HepG2 (cell line): ENCODE results near the gene GPR89A. TPM values are rescaled to one million over a fixed set of nuclear protein-coding genes. Genes with fewer than 3 reads are reported as not detected.

Experiments used
- ATAC-seq: fragments of 200-7000 bp; cut with Tn5 transposase; 3 replicates; pipeline ENCODE4 v1.9.1; 2020; ENCODE audit warnings: mild to moderate bottlenecking, moderate library complexity
- BruUV-seq: library from RNA; stranded (reverse); fragments of 400-500 nt; replicated peaks from 2 replicates; lab custom pipeline; 2021; lab: Mats Ljungman, UMichigan
- CTCF ChIA-PET: fragments of 300-600 bp; formaldehyde crosslinking; extraction: SDS; loops from one replicate; lab custom pipeline; 2021; ENCODE audit warnings: low total read pairs, inconsistent platforms, low intra/inter-chr PET ratio; lab: Yijun Ruan, JAX
- POLR2A ChIA-PET: fragments of 350-600 bp; sonication (Branson Sonifier 250); formaldehyde crosslinking; loops from one replicate; lab custom pipeline; 2020; ENCODE audit warnings: antibody characterized with exemption, inconsistent platforms; lab: Yijun Ruan, JAX
- DNase-seq: peaks from one replicate; pipeline ENCODE4 v3.0.0-alpha.2; 2015; ENCODE audit warnings: low spot score
- FAIRE-seq: peaks from 3 replicates; lab custom pipeline; 2011; peaks lifted over from hg19 to GRCh38; lab: Jason Lieb, UNC
- H2AFZ ChIP-seq: one replicate; pipeline ENCODE4 v1.6.1; 2011; ENCODE audit warnings: low read length, inconsistent platforms
- H3K27ac ChIP-seq: fragments of 300-600 bp; 3 replicates; pipeline ENCODE4 v1.8.0; 2011; ENCODE audit warnings: mixed run types, mild to moderate bottlenecking, mixed read lengths, low read length, inconsistent platforms; ENCODE audit not compliant: insufficient read depth; ENCODE audit errors: extremely low read length
- H3K27me3 ChIP-seq, 2 experiments: fragments of 200-600 bp in 1 of 2; 2 replicates in 1 of 2; 3 replicates in 1 of 2; pipeline versions ENCODE4 v1.6.0 to v1.8.0; 2011; ENCODE audit warnings: low read length in 2 of 2, mild to moderate bottlenecking in 2 of 2, moderate library complexity in 2 of 2, inconsistent platforms in 1 of 2; ENCODE audit not compliant: insufficient read depth in 2 of 2, control insufficient read depth in 1 of 2
- H3K36me3 ChIP-seq, 2 experiments: fragments of 200-600 bp in 1 of 2; replicated peaks in 1 of 2; 2 replicates in 1 of 2; 3 replicates in 1 of 2; pipeline versions ENCODE4 v1.5.1 to v1.8.0; 2011; ENCODE audit warnings: low read length in 2 of 2, inconsistent platforms in 1 of 2; ENCODE audit not compliant: insufficient read depth in 2 of 2, control insufficient read depth in 1 of 2
- H3K4me1 ChIP-seq: 2 replicates; pipeline ENCODE4 v1.5.1; 2012; ENCODE audit warnings: low read length, inconsistent platforms; ENCODE audit not compliant: insufficient read depth
- H3K4me2 ChIP-seq: 2 replicates; pipeline ENCODE4 v1.6.0; 2011; ENCODE audit warnings: low read depth, low read length, inconsistent platforms
- H3K4me3 ChIP-seq, 3 experiments: fragments of 200-600 bp in 1 of 3; sonication (generic), shearing (Covaris generic) in 1 of 3; replicated peaks in 1 of 3; 2 replicates each; pipeline ENCODE4 v1.5.1; 2011 to 2016; ENCODE audit warnings: low read length in 3 of 3, inconsistent platforms in 2 of 3, low read depth in 2 of 3, mild to moderate bottlenecking in 2 of 3, control low read depth in 1 of 3, mixed read lengths in 1 of 3; ENCODE audit not compliant: insufficient read depth in 1 of 3
- H3K79me2 ChIP-seq: one replicate; pipeline ENCODE4 v1.6.1; 2011; ENCODE audit warnings: low read length, inconsistent platforms; ENCODE audit not compliant: insufficient read depth
- H3K9ac ChIP-seq: 2 replicates; pipeline ENCODE4 v1.6.0; 2011; ENCODE audit warnings: mild to moderate bottlenecking, low read depth, low read length, inconsistent platforms; ENCODE audit not compliant: insufficient read depth
- H3K9me3 ChIP-seq: 2 replicates; pipeline ENCODE4 v1.5.1; 2012; ENCODE audit warnings: mild to moderate bottlenecking, low read length
- H4K20me1 ChIP-seq: 2 replicates; pipeline ENCODE4 v1.6.0; 2011; ENCODE audit warnings: inconsistent platforms, mild to moderate bottlenecking, low read length, moderate library complexity; ENCODE audit not compliant: insufficient read depth
- CCDC6 ChIP-seq: sonication (generic); formaldehyde crosslinking; IDR thresholded peaks from 2 replicates; pipeline ENCODE4 v1.8.1; 2022; ENCODE audit warnings: mild to moderate bottlenecking, missing genetic modification reagents, moderate library complexity
- GABPA ChIP-seq, 2 experiments: IDR thresholded peaks; 2 replicates each; pipeline ENCODE4 v1.6.1; 2011 to 2016; ENCODE audit warnings: low read depth in 2 of 2, low read length in 1 of 2, missing biosample characterization in 1 of 2, missing genetic modification characterization in 1 of 2
- KLF9 ChIP-seq: IDR thresholded peaks from 2 replicates; pipeline ENCODE4 v1.6.1; 2016; ENCODE audit warnings: low read depth
- POGZ ChIP-seq: sonication (generic); formaldehyde crosslinking; IDR thresholded peaks from 2 replicates; pipeline ENCODE4 v1.4.0; 2020; ENCODE audit warnings: mild to moderate bottlenecking, missing genetic modification reagents
- SNRNP70 ChIP-seq: fragments of 200-400 bp; formaldehyde crosslinking; IDR thresholded peaks from 2 replicates; pipeline ENCODE4 v1.6.1; 2017; ENCODE audit warnings: mild to moderate bottlenecking, low read depth, low read length, moderate library complexity
- ZNF124 ChIP-seq: sonication (generic); formaldehyde crosslinking; IDR thresholded peaks from 2 replicates; pipeline ENCODE4 v1.4.0; 2020; ENCODE audit warnings: missing genetic modification reagents
- ZNF407 ChIP-seq: sonication (generic); formaldehyde crosslinking; IDR thresholded peaks from one replicate; pipeline ENCODE4 v1.5.1; 2020; ENCODE audit warnings: mild to moderate bottlenecking, missing genetic modification reagents; ENCODE audit errors: not compliant biosample characterization
- WGBS: methylation state at CpG from one replicate; pipeline ENCODE4 v1.1.6; 2017; ENCODE audit warnings: low lambda C conversion rate; 5-methylcytosine and 5-hydroxymethylcytosine counted together
- in situ Hi-C: cut with HindIII; loops from 2 replicates; pipeline ENCODE4 v1.10.0; 2017; ENCODE audit warnings: low pct_unique_long_range_greater_than_20kb; ENCODE audit not compliant: extremely low pct_ligation_motif_present
- intact Hi-C: fragments of 100-400 bp; cut with micrococcal nuclease; formaldehyde crosslinking; loops from one replicate; pipeline ENCODE4 v1.10.0; 2022; ENCODE audit not compliant: unreplicated experiment
- polyA plus RNA-seq, 8 experiments: library from polyadenylated mRNA; depleted of rRNA in 3 of 8; stranded (reverse) in 7 of 8; unstranded in 1 of 8; fragments of >200 nt; fragmentation: Illumina TruSeq in 4 of 8; extraction: Trizol in 4 of 8; gene quantifications; 2 replicates each; pipeline versions ENCODE4 v1.2.1 to v1.2.3, GENCODE V29; 2011 to 2016; ENCODE audit warnings: low read depth in 4 of 8, missing spikeins in 1 of 8, mixed read lengths in 1 of 8; ENCODE audit not compliant: insufficient read depth in 1 of 8
- total RNA-seq, 5 experiments: library from RNA; depleted of rRNA; stranded (reverse); fragments of >200 nt; fragmentation: Illumina TruSeq; extraction: Trizol; gene quantifications; 2 replicates each; pipeline ENCODE4 v1.2.3, GENCODE V29; 2016; ENCODE audit warnings: low read depth in 1 of 5

GPR89A gene
- total and polyA plus RNA-seq, 2 of the 13 experiments (the other 11 are each of a cell fraction or from before 2014, with no cell fraction given): 23.4 to 32.6 TPM

GRCh38 chr1:145696630-145696960 is 88.8 kb downstream of the GPR89A start:
- TF ChIP-seq CCDC6 (CRISPR knock-in tag) (no peak), GABPA (IDR thresholded peaks at IDR 0.05; ENCODE audit: low read depth, low read length) (no peak), GABPA (CRISPR knock-in tag; IDR thresholded peaks at IDR 0.05; ENCODE audit: low read depth) (no peak), ZNF407 (CRISPR knock-in tag) (no peak), POGZ (CRISPR knock-in tag) (no peak), SNRNP70 (no peak), ZNF124 (CRISPR knock-in tag) (no peak), KLF9 (CRISPR knock-in tag) (no peak)
- Histone ChIP-seq H3K4me3 (no peak overlapping the region), H4K20me1 (no peaks in the 10 kb centered on the region), H3K4me1 (peaks cover 19% of the 10 kb centered on the region), H3K27me3 (no peaks in the 10 kb centered on the region), H3K9me3 (no peaks in the 10 kb centered on the region), H3K36me3 (peaks cover 1 to 6% of the 10 kb centered on the region in 2 experiments; a peak in 4 of 5 replicates), H3K79me2 (peaks cover 6% of the 10 kb centered on the region), H3K27ac (no peak overlapping the region), H3K4me2 (no peak overlapping the region), H2AFZ (no peak overlapping the region), H3K9ac (no peak overlapping the region)
- WGBS: 100% methylated on average over 3 of the region's 3 CpGs
- FAIRE-seq: no peak
- in situ Hi-C loops: no loop called here
- BruUV-seq: no TSS peak
- DNase-seq: no peak
- intact Hi-C loops: loop anchor here (2.0 kb wide), 1 partner anchor 18 kb away; no protein-coding TSS in a partner anchor
- no peak for ATAC-seq
- POLR2A ChIA-PET: no interaction called here
- CTCF ChIA-PET: no interaction called here
